ENCODE results near the gene ADAM12. TPM values are rescaled to one million over a fixed set of nuclear protein-coding genes. Genes with fewer than 3 reads are reported as not detected.

The ADAM12 gene
- total RNA-seq, 1 donor from 2014 or later = 0.98 TPM

DNA sequence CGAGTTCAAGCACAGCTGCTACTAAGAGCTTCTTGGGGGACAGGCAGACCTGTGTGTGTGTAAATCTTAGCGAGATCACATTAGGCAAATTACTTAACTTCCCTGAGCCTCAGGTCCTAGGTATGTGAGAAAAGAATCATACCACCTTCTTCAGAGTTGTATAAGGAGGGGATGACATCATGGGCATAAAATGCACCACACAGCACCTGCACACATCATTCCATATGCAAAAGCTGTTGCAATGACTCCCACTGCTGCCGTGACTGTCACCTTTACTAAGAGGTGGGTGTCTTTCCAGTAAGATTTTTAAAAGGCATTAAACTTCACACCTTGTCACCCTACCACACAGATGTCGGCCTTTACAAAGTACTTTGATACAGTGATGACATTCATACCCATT lies 345.9 kb downstream of the ADAM12 start:
- no peak overlapping the region for H3K4me3 ChIP-seq
- TF ChIP-seq, protein P1, sequence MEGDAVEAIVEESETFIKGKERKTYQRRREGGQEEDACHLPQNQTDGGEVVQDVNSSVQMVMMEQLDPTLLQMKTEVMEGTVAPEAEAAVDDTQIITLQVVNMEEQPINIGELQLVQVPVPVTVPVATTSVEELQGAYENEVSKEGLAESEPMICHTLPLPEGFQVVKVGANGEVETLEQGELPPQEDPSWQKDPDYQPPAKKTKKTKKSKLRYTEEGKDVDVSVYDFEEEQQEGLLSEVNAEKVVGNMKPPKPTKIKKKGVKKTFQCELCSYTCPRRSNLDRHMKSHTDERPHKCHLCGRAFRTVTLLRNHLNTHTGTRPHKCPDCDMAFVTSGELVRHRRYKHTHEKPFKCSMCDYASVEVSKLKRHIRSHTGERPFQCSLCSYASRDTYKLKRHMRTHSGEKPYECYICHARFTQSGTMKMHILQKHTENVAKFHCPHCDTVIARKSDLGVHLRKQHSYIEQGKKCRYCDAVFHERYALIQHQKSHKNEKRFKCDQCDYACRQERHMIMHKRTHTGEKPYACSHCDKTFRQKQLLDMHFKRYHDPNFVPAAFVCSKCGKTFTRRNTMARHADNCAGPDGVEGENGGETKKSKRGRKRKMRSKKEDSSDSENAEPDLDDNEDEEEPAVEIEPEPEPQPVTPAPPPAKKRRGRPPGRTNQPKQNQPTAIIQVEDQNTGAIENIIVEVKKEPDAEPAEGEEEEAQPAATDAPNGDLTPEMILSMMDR (IDR thresholded peaks at IDR 0.05) = no peak
- intact Hi-C loops (cut with DNase I) = no loop called here

GRCh38 chr10:126041804-126042231 lies 346.5 kb downstream of the ADAM12 start:
- intact Hi-C loops (cut with DNase I) = no loop called here
- Histone ChIP-seq H3K9me3 (no peaks in the 10 kb centered on the region), H3K36me3 (no peaks in the 10 kb centered on the region), H3K27me3 (no peaks in the 10 kb centered on the region), H3K4me3 (no peak overlapping the region), H3K27ac (peak overlapping the region; percentile 84), H3K4me1 (peaks cover 19% of the 10 kb centered on the region)
- TF ChIP-seq, protein P1 (IDR thresholded peaks at IDR 0.05) = no peak
- peak; percentile 97 for ATAC-seq
- DNase-seq = peak; percentile 88

More for the DNA sequence above, 345.9 kb downstream of the ADAM12 start:
- no peaks in the 10 kb centered on the region for H3K36me3 ChIP-seq
- H3K9me3 ChIP-seq = no peaks in the 10 kb centered on the region
- H3K4me1 ChIP-seq = peaks cover 19% of the 10 kb centered on the region
- ATAC-seq (no peak), DNase-seq (no peak)
- no peaks in the 10 kb centered on the region for H3K27me3 ChIP-seq
- H3K27ac ChIP-seq = peak overlapping the region; percentile 84

- DNase-seq (no peak), ATAC-seq (no peak)
- peak overlapping the region; percentile 84 for H3K27ac ChIP-seq
- TF ChIP-seq, protein P1 (IDR thresholded peaks at IDR 0.05) = no peak
- no peak overlapping the region for H3K4me3 ChIP-seq
- H3K27me3 ChIP-seq = no peaks in the 10 kb centered on the region
- intact Hi-C loops (cut with DNase I) = no loop called here
- H3K4me1 ChIP-seq = peaks cover 19% of the 10 kb centered on the region
- no peaks in the 10 kb centered on the region for H3K36me3 ChIP-seq
- H3K9me3 ChIP-seq = no peaks in the 10 kb centered on the region
Observed at GRCh38 chr10:126041117-126041516, 347.2 kb downstream of the ADAM12 start.

DNA sequence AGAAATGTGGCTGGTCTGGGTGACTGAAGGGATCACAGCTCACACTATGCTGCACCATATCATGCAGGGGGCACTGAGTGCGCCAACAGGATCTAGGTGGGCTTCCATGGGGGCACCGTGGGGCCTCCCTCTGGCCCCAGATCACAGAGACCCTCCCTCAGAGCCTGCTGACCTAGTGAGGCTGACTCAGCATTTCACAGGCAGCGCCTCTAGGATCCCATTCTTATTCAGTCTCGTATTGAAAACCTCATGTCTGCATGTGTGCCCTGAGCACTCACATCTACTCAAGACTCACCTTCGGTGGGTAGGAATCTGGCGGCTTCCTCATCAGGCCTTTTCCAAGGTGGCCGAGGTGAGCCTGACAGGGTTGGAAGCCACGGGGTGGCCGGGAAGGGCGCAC lies 350.3 kb downstream of the ADAM12 start:
- intact Hi-C loops (cut with DNase I) = no loop called here
- TF ChIP-seq, protein P1 (IDR thresholded peaks at IDR 0.05) = no peak
- no peaks in the 10 kb centered on the region for H3K27me3 ChIP-seq
- H3K4me1 ChIP-seq = peaks cover 18% of the 10 kb centered on the region
- H3K4me3 ChIP-seq = no peak overlapping the region
- no peaks in the 10 kb centered on the region for H3K36me3 ChIP-seq
- DNase-seq (no peak), ATAC-seq (no peak)
- no peak overlapping the region for H3K27ac ChIP-seq
- peaks cover 14% of the 10 kb centered on the region for H3K9me3 ChIP-seq

DNA sequence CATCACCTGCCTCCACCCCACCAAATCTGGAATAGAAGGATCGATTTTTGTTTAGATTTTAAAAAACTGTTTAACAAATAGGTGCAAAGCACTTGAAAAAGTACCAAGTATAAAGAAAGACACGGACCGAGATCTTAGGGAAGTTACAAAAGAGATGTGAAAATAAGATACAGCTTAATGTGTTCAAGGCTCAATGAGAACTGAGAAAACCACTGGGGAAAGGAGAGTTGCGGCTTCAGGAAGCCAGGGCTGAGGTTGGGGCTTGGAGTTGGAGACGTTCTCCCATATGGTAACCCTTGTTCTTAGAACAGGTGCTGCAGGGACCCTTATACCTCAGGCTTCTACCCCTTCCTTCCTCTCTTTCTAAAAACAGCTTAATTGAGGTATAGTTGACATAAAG lies 351.8 kb downstream of the ADAM12 start:
- Histone ChIP-seq H3K27me3 (no peaks in the 10 kb centered on the region), H3K27ac (no peak overlapping the region), H3K36me3 (no peaks in the 10 kb centered on the region), H3K9me3 (peaks cover 14% of the 10 kb centered on the region), H3K4me1 (peaks cover 4% of the 10 kb centered on the region), H3K4me3 (no peak overlapping the region)
- intact Hi-C loops (cut with DNase I) = no loop called here
- DNase-seq = no peak
- ATAC-seq = no peak
- TF ChIP-seq, protein P1 (IDR thresholded peaks at IDR 0.05) = no peak

- TF ChIP-seq, protein P1 (IDR thresholded peaks at IDR 0.05) = no peak
- H3K27me3 ChIP-seq = no peaks in the 10 kb centered on the region
- ATAC-seq (no peak), DNase-seq (no peak)
- intact Hi-C loops (cut with DNase I) = no loop called here
- no peak overlapping the region for H3K27ac ChIP-seq
- H3K36me3 ChIP-seq = no peaks in the 10 kb centered on the region
- no peaks in the 10 kb centered on the region for H3K4me1 ChIP-seq
- peaks cover 14% of the 10 kb centered on the region for H3K9me3 ChIP-seq
- H3K4me3 ChIP-seq = no peak overlapping the region
Observed at GRCh38 chr10:126034586-126034985, 353.7 kb downstream of the ADAM12 start.

Data from upper lobe of right lung (tissue), 1 donor.